Endothelial cell of umbilical vein (primary cell): ENCODE data around the gene PPP2R3B. TPM values are rescaled to one million over a fixed set of nuclear protein-coding genes. Genes with fewer than 3 reads are reported as not detected.

ENCODE experiments used
- BruUV-seq: library from RNA; stranded (reverse); fragments of 400-500 nt; replicated peaks from 2 replicates; lab custom pipeline; 2021; lab: Mats Ljungman, UMichigan
- CTCF ChIA-PET: fragments of 300-600, 350-600 bp; sonication (Branson Sonifier 250); formaldehyde crosslinking; loops from one replicate; lab custom pipeline; 2021; ENCODE audit warnings: antibody characterized with exemption, inconsistent platforms; lab: Charles Lee
- POLR2A ChIA-PET: fragments of 300-600, 350-600 bp; sonication (Branson Sonifier 250); formaldehyde crosslinking; loops from one replicate; lab custom pipeline; 2021; ENCODE audit warnings: antibody characterized with exemption, inconsistent platforms; lab: Charles Lee
- DNase-seq: peaks from one replicate; pipeline ENCODE4 v3.0.0-alpha.2; 2011; ENCODE audit warnings: low read depth, low spot score
- FAIRE-seq: peaks from 2 replicates; lab custom pipeline; 2011; peaks lifted over from hg19 to GRCh38; lab: Jason Lieb, UNC
- H2AFZ ChIP-seq: 2 replicates; pipeline ENCODE4 v1.6.0; 2012; ENCODE audit warnings: low read depth, low read length, control low read depth, inconsistent platforms
- H3K27ac ChIP-seq: 2 replicates; pipeline ENCODE4 v1.5.1; 2011; ENCODE audit warnings: low read depth, mild to moderate bottlenecking, control low read depth, low read length, moderate library complexity; ENCODE audit not compliant: insufficient read depth
- H3K27me3 ChIP-seq, 2 experiments: 2 replicates each; pipeline versions ENCODE4 v1.6.0 to v1.6.1; 2011; ENCODE audit warnings: low read length in 2 of 2, mixed read lengths in 1 of 2; ENCODE audit not compliant: control insufficient read depth in 2 of 2, insufficient read depth in 2 of 2
- H3K36me3 ChIP-seq, 2 experiments: 2 replicates in 1 of 2; 3 replicates in 1 of 2; pipeline ENCODE4 v1.5.1; 2011; ENCODE audit warnings: low read length in 2 of 2, mild to moderate bottlenecking in 1 of 2, moderate library complexity in 1 of 2; ENCODE audit not compliant: control insufficient read depth in 2 of 2, insufficient read depth in 2 of 2; ENCODE audit errors: extremely low read depth in 1 of 2
- H3K4me1 ChIP-seq: 3 replicates; pipeline ENCODE4 v1.5.1; 2011; ENCODE audit warnings: mild to moderate bottlenecking, low read length; ENCODE audit not compliant: control insufficient read depth, insufficient read depth; ENCODE audit errors: extremely low read depth
- H3K4me2 ChIP-seq: 2 replicates; pipeline ENCODE4 v1.6.1; 2011; ENCODE audit warnings: low read length, control low read depth, mixed read lengths; ENCODE audit not compliant: insufficient read depth
- H3K4me3 ChIP-seq, 3 experiments: fragments of 200-600 bp in 1 of 3; sonication (generic), shearing (Covaris generic) in 1 of 3; replicated peaks in 1 of 3; 2 replicates each; pipeline ENCODE4 v1.5.1; 2011 to 2016; ENCODE audit warnings: control low read depth in 3 of 3, low read length in 3 of 3, mild to moderate bottlenecking in 2 of 3, inconsistent platforms in 1 of 3, low read depth in 1 of 3, moderate library complexity in 1 of 3; ENCODE audit not compliant: insufficient read depth in 1 of 3
- H3K79me2 ChIP-seq: 2 replicates; pipeline ENCODE4 v1.6.0; 2012; ENCODE audit warnings: low read length, inconsistent platforms; ENCODE audit not compliant: control insufficient read depth, insufficient read depth
- H3K9ac ChIP-seq: replicated peaks from 2 replicates; pipeline ENCODE3; 2011; ENCODE audit warnings: low read length, control low read depth; ENCODE audit not compliant: insufficient read depth; ENCODE audit errors: extremely low read depth
- H3K9me1 ChIP-seq: replicated peaks from 3 replicates; pipeline ENCODE4 v1.6.0; 2011; ENCODE audit warnings: mild to moderate bottlenecking, low read length; ENCODE audit not compliant: control insufficient read depth, insufficient read depth; ENCODE audit errors: extremely low read depth
- H3K9me3 ChIP-seq: replicated peaks from 2 replicates; pipeline ENCODE4 v1.5.1; 2012; ENCODE audit warnings: low read length, inconsistent platforms; ENCODE audit not compliant: control insufficient read depth, insufficient read depth
- H4K20me1 ChIP-seq: replicated peaks from 2 replicates; pipeline ENCODE3; 2011; ENCODE audit warnings: mild to moderate bottlenecking, low read length; ENCODE audit not compliant: control insufficient read depth, insufficient read depth; ENCODE audit errors: extremely low read depth
- EZH2 ChIP-seq: IDR thresholded peaks from 2 replicates; pipeline ENCODE4 v1.6.1; 2012; ENCODE audit warnings: borderline replicate concordance, low read depth, mild to moderate bottlenecking, moderate library complexity, low read length, inconsistent platforms; ENCODE audit not compliant: severe bottlenecking
- FOS ChIP-seq: IDR thresholded peaks from 2 replicates; pipeline ENCODE4 v1.6.1; 2011; ENCODE audit warnings: mild to moderate bottlenecking, low read length, moderate library complexity, borderline replicate concordance; ENCODE audit not compliant: insufficient read depth
- GATA2 ChIP-seq: IDR thresholded peaks from 2 replicates; pipeline ENCODE4 v1.7.0; 2011; ENCODE audit warnings: low read depth, mild to moderate bottlenecking, moderate library complexity, mixed read lengths, low read length; ENCODE audit not compliant: insufficient read length, insufficient read depth
- JUN ChIP-seq: IDR thresholded peaks from 2 replicates; pipeline ENCODE4 v1.6.1; 2011; ENCODE audit warnings: borderline replicate concordance, low read depth; ENCODE audit not compliant: insufficient read length, insufficient read depth
- MYC ChIP-seq: IDR thresholded peaks from one replicate; pipeline ENCODE4 v1.6.1; 2011; ENCODE audit warnings: mild to moderate bottlenecking, low read depth, low read length
- POLR2A ChIP-seq: IDR thresholded peaks from 2 replicates; pipeline ENCODE4 v1.6.1; 2012; ENCODE audit warnings: low read depth, mild to moderate bottlenecking, control low read depth, low read length
- POLR2AphosphoS5 ChIP-seq: IDR thresholded peaks from 2 replicates; pipeline ENCODE4 v1.6.1; 2012; ENCODE audit warnings: low read depth, mild to moderate bottlenecking, control low read depth, low read length, moderate library complexity; ENCODE audit not compliant: insufficient read depth
- dilution Hi-C: fragments of 300-500 bp; cut with MboI; formaldehyde crosslinking; loops from one replicate; pipeline ENCODE4 v1.15.0; 2019; ENCODE audit warnings: low sequenced_read_pairs; ENCODE audit not compliant: extremely low pct_ligation_motif_present
- intact Hi-C: fragments of 100-400 bp; cut with micrococcal nuclease; formaldehyde crosslinking; loops from one replicate; pipeline ENCODE4 v1.10.0; 2022
- polyA plus RNA-seq, 4 experiments: library from polyadenylated mRNA; depleted of rRNA in 3 of 4; stranded (reverse) in 3 of 4; unstranded in 1 of 4; fragments of >200 nt; gene quantifications; 2 replicates each; pipeline versions ENCODE4 v1.2.1 to v1.2.3, GENCODE V29; 2011 to 2012; ENCODE audit warnings: missing spikeins in 1 of 4
- total RNA-seq: library from RNA; stranded (reverse); gene quantifications from 2 replicates; pipeline ENCODE4 v1.2.3, GENCODE V29; 2021
- TF ChIP-seq, protein P1 (sequence below), 2 donors: IDR thresholded peaks; 1 replicate in 1 of 2; 2 replicates in 1 of 2; pipeline ENCODE4 v1.5.1; 2011; ENCODE audit warnings: low read length in 2 of 2, mild to moderate bottlenecking in 2 of 2, moderate library complexity in 2 of 2, control low read depth in 1 of 2, inconsistent platforms in 1 of 2, low read depth in 1 of 2; ENCODE audit not compliant: insufficient read depth in 1 of 2; ENCODE audit errors: extremely low read depth in 1 of 2
- TF ChIP-seq, protein P2 (sequence below): IDR thresholded peaks from 2 replicates; pipeline ENCODE4 v1.6.1; 2011; ENCODE audit not compliant: insufficient read depth, insufficient read length

Gene PPP2R3B
- total and polyA plus RNA-seq, 2 donors (not counting 3 experiments of a cell fraction or from before 2014, with no cell fraction given) = 19.1 to 33.6 TPM

DNA sequence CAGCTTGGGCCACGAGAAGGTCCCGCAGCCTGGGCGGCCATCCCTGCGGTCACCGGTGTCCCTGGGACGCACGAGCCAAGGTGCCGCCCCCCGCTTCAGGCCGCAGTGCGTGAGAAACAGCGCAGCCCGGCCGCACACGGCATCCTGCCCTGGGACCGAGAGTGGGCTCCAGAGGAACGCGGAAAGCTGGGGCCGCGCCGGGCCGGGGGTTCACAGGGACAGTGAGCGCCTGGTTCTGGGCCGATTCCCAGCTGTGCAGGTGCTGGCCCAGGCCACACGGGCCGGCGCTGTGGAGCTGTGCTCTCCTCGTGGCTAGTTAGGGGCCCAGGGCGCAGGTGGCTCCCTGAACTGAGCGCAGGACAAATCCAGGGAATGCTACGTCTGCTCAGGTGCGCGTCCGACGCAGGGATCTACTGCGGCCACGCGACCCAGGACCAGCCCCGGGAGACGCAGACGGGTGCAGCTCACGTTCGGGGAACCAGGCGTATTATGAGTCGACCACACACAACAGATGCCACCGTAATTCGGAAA, 42.3 kb downstream of the PPP2R3B start:
- Histone ChIP-seq H2AFZ (no peak overlapping the region), H4K20me1 (no peaks in the 10 kb centered on the region), H3K79me2 (no peaks in the 10 kb centered on the region), H3K36me3 (no peaks in the 10 kb centered on the region), H3K27ac (no peak overlapping the region), H3K9me1 (no peaks in the 10 kb centered on the region), H3K4me3 (no peak overlapping the region), H3K4me1 (peaks cover 9% of the 10 kb centered on the region), H3K9ac (no peak overlapping the region), H3K27me3 (no peaks in the 10 kb centered on the region), H3K4me2 (no peak overlapping the region), H3K9me3 (no peaks in the 10 kb centered on the region)
- BruUV-seq = no TSS peak
- DNase-seq (no peak), FAIRE-seq (no peak)
- POLR2A ChIA-PET = no interaction called here
- intact Hi-C loops = no loop called here
- dilution Hi-C loops = no loop called here
- CTCF ChIA-PET = no interaction called here
- TF ChIP-seq MYC (no peak), FOS (no peak), POLR2AphosphoS5 (no peak), EZH2 (no peak), JUN (no peak), GATA2 (no peak), POLR2A (no peak)
- TF ChIP-seq, protein P1, sequence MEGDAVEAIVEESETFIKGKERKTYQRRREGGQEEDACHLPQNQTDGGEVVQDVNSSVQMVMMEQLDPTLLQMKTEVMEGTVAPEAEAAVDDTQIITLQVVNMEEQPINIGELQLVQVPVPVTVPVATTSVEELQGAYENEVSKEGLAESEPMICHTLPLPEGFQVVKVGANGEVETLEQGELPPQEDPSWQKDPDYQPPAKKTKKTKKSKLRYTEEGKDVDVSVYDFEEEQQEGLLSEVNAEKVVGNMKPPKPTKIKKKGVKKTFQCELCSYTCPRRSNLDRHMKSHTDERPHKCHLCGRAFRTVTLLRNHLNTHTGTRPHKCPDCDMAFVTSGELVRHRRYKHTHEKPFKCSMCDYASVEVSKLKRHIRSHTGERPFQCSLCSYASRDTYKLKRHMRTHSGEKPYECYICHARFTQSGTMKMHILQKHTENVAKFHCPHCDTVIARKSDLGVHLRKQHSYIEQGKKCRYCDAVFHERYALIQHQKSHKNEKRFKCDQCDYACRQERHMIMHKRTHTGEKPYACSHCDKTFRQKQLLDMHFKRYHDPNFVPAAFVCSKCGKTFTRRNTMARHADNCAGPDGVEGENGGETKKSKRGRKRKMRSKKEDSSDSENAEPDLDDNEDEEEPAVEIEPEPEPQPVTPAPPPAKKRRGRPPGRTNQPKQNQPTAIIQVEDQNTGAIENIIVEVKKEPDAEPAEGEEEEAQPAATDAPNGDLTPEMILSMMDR (IDR thresholded peaks at IDR 0.05; ENCODE audit: extremely low read depth in 1 of 2, insufficient read depth in 1 of 2, low read depth in 1 of 2, low read length in 2 of 2) = no peak
- TF ChIP-seq, protein P2, sequence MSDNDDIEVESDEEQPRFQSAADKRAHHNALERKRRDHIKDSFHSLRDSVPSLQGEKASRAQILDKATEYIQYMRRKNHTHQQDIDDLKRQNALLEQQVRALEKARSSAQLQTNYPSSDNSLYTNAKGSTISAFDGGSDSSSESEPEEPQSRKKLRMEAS = no peak
